Pancreas (tissue), 10 donors: ENCODE measurements around the gene PKP2. TPM values are rescaled to one million over a fixed set of nuclear protein-coding genes. Genes with fewer than 3 reads are reported as not detected.

Experiments used
- ATAC-seq, 4 donors: fragments of 200-7000 bp; cut with Tn5 transposase; one replicate each; pipeline versions ENCODE4 v1.8.0 to v1.9.1; 2020; ENCODE audit warnings: mild to moderate bottlenecking in 4 of 4, moderate library complexity in 4 of 4
- DNase-seq, 6 donors: peaks; one replicate each; pipeline ENCODE4 v3.0.0-alpha.2; 2020
- FAIRE-seq: peaks from 2 replicates; lab custom pipeline; 2012; peaks lifted over from hg19 to GRCh38; lab: Jason Lieb, UNC
- H3K27ac ChIP-seq, 4 donors: fragments of 200-600 bp; sonication (generic); 1 replicate in 3 of 4; 2 replicates in 1 of 4; pipeline versions ENCODE4 v1.5.0 to v1.8.0; 2020
- H3K27me3 ChIP-seq, 4 donors: fragments of 200-600 bp; one replicate each; pipeline ENCODE4 v1.8.0; 2021
- H3K36me3 ChIP-seq, 3 donors: fragments of 200-600 bp; sonication (generic) in 1 of 3; one replicate each; pipeline versions ENCODE4 v1.5.0 to v1.8.0; 2020 to 2021
- H3K4me1 ChIP-seq, 3 donors: fragments of 200-600 bp; one replicate each; pipeline ENCODE4 v1.8.0; 2021
- H3K4me3 ChIP-seq, 4 donors: fragments of 200-600 bp; sonication (generic) in 2 of 4; one replicate each; pipeline versions ENCODE4 v1.5.0 to v1.8.0; 2020 to 2021
- H3K9me3 ChIP-seq, 4 donors: fragments of 200-600 bp; one replicate each; pipeline ENCODE4 v1.8.0; 2021
- WGBS, 2 donors: extraction: QIAGEN DNeasy Blood & Tissue Kit; methylation state at CpG; one replicate each; pipeline ENCODE4 v1.1.7; 2013; 5-methylcytosine and 5-hydroxymethylcytosine counted together
- intact Hi-C, 3 donors: fragments of 100-400 bp; cut with DNase I; formaldehyde crosslinking; loops; one replicate each; pipeline versions ENCODE4 v1.11.1 to v1.14.2; 2022
- polyA plus RNA-seq, 2 donors: library from polyadenylated mRNA; stranded (reverse); fragments of 200-250 nt; gene quantifications; one replicate each; pipeline ENCODE4 v1.2.3, GENCODE V29; 2013
- total RNA-seq, 6 donors: library from RNA; stranded (reverse); fragmentation: NEBNext Ultra II Directional in 4 of 6; extraction: Animal tissue kit (Norgen Biotek cat#: 25700) in 4 of 6; gene quantifications; one replicate each; pipeline versions ENCODE4 v1.2.1 to v1.2.4, GENCODE V29; 2021 to 2023
- TF ChIP-seq, protein P1 (sequence below), 4 donors: fragments of 200-600 bp; sonication (generic) in 3 of 4; IDR thresholded peaks; one replicate each; pipeline versions ENCODE4 v1.5.0 to v1.8.0; 2021; ENCODE audit warnings: antibody characterized with exemption in 4 of 4
- donor health status: healthy with polysubstance abuse.
- donor health status: DM: no; HTN: no; CAD: no; lungs with moderate emphysema.
- donor health status: DM: no; HTN: no; CAD: no.
- donor health status: control.
- donor health status: control.
- donor health status: Bipolar disorder and iron deficiency.
- donor health status: DM: yes; HTN: yes; CAD: no.
- donor health status: DM: no; HTN: no; CAD: no.
- donor health status: DM: no; HTN: no; CAD: no.
- donor health status: DM: yes; HTN: yes; CAD: no.

PKP2 gene
- total and polyA plus RNA-seq, 8 donors: 4.9 to 22.7 (median 12.3) TPM

DNA sequence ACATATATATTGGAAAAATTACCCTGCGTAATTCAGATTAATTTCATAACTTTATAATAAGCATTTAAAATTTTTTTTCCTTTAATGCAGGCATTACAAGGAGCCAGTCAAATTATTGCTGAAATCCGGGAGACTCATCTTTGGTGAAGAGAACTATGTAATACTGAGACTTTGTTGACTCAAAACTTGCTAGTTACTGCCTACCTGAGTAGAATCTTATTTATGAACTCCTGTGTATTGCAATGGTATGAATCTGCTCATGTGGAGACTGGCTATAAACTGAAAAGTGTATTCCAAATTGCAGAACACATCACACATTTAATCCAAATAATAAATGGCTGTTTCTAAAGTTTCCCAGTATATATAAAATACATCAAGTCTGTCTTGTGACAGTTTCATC, 153.3 kb downstream of the PKP2 start:
- intact Hi-C loops: no loop called here
- FAIRE-seq: no peak

DNA sequence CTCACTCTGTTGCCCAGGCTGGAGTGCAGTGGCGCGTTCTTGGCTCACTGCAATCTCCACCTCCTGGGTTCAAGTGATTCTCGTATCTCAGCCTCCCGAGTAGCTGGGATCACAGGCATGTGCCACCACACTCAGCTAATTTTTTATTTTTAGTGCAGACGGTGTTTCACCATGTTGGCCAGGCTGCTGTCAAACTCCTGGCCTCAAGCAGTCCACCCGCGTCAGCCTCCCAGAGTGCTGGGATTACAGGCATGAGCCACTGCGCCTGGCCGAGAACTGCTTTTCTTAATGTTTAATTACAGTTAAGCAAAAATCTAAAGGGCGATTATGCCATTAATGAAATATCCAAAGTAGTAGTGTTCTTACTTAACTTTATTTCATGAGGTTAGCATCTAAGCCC, 154.4 kb downstream of the PKP2 start:
- Histone ChIP-seq H3K27ac (no peak overlapping the region), H3K27me3 (no peaks in the 10 kb centered on the region), H3K4me3 (no peak overlapping the region), H3K4me1 (no peaks in the 10 kb centered on the region), H3K36me3 (peaks cover 3 to 43% (median 6%) of the 10 kb centered on the region in 3 donors), H3K9me3 (no peaks in the 10 kb centered on the region)
- WGBS, 2 donors: 97% methylated on average over 10 of the region's 10 CpGs
- TF ChIP-seq, protein P1, sequence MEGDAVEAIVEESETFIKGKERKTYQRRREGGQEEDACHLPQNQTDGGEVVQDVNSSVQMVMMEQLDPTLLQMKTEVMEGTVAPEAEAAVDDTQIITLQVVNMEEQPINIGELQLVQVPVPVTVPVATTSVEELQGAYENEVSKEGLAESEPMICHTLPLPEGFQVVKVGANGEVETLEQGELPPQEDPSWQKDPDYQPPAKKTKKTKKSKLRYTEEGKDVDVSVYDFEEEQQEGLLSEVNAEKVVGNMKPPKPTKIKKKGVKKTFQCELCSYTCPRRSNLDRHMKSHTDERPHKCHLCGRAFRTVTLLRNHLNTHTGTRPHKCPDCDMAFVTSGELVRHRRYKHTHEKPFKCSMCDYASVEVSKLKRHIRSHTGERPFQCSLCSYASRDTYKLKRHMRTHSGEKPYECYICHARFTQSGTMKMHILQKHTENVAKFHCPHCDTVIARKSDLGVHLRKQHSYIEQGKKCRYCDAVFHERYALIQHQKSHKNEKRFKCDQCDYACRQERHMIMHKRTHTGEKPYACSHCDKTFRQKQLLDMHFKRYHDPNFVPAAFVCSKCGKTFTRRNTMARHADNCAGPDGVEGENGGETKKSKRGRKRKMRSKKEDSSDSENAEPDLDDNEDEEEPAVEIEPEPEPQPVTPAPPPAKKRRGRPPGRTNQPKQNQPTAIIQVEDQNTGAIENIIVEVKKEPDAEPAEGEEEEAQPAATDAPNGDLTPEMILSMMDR (IDR thresholded peaks at IDR 0.05): no peak
- no peak for FAIRE-seq
- intact Hi-C loops: no loop called here
- ATAC-seq: no peak
- no peak for DNase-seq

More for the DNA sequence above, 153.3 kb downstream of the PKP2 start:
- 94 to 95% methylated on average over 2 of the region's 2 CpGs for WGBS, 2 donors
- ATAC-seq: no peak
- Histone ChIP-seq H3K36me3 (peaks cover 5 to 52% (median 6%) of the 10 kb centered on the region in 3 donors), H3K27ac (no peak overlapping the region), H3K27me3 (no peaks in the 10 kb centered on the region), H3K9me3 (no peaks in the 10 kb centered on the region), H3K4me1 (no peaks in the 10 kb centered on the region), H3K4me3 (no peak overlapping the region)
- TF ChIP-seq, protein P1 (IDR thresholded peaks at IDR 0.05): no peak
- no peak for DNase-seq

Other genes starting within 250 kb of the PKP2 start
- gene DNM1L, start 217.5 kb downstream of the PKP2 start, total RNA-seq: 10 to 100 TPM; 12.2 to 27.8 (median 16.4) TPM
- gene DNM1L, start 217.5 kb downstream of the PKP2 start, polyA plus RNA-seq: 10 to 100 TPM; 15.3 to 25.3 TPM
- 1 to 10 TPM; 3.7 to 7.9 (median 6.0) TPM for gene YARS2, start 140.9 kb downstream of the PKP2 start, total RNA-seq
- gene YARS2, start 140.9 kb downstream of the PKP2 start, polyA plus RNA-seq: 1 to 10 TPM; 6.0 to 7.4 TPM